ENCODE results near the gene SIL1.
"Not testable (repeated sequence)": the region's sequence is repeated elsewhere in the genome, so short reads cannot be mapped to it uniquely, and the experiment has no call there.

The SIL1 gene

DNA sequence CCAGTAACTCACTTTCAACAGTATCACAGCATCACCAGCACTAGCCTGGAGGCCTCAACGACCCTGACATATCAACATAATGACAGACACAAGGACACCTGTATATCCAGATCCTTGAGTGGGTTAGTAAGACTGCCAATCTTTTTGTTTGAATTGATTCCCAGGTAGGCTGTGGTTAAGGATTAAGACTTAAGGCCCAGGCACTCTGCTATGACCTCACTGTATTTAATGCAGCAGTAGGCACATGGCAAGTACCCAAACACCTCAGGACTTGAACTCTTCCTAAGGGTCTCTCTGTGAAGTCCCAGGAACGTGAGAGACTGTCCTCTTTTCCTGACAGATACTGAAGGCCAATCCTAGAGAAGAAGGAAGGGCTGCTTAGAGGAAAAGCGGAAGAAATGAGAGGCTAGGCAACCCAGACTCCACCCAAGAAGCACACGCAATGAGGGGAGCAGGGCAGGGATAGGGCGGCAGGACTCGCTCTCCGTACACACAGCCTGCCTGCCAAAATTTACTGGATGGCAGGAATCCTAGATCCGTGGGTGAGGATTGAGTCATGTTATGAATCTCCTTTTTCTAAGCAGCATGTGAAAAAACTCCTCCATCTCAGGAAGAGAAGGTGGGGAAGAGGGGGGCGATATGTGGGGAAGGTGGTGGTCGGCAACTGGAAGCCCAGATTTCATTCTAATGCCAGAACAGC, 93.4 kb downstream of the SIL1 start:
- FAIRE-seq, result no peak

DNA sequence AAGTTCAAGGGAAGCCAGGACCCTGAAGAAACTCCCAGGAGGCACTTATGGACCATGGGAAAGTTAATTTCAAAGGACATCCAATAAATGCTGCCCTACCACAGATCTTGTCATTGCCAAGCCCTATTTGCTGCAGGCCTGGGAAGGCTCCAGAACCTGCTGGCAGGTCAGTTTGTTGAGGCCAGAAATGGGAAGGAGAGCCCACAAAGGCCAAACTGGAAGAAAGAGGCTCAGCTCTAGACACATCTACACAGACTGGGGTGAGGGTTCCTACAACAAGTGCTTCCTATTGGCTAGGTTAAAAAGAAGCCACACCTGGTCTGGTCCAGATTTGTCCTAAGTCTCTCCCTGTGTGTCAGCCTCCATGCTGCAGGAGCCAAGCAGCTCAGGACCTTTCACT, 94.4 kb downstream of the SIL1 start:
- no peak for FAIRE-seq

DNA sequence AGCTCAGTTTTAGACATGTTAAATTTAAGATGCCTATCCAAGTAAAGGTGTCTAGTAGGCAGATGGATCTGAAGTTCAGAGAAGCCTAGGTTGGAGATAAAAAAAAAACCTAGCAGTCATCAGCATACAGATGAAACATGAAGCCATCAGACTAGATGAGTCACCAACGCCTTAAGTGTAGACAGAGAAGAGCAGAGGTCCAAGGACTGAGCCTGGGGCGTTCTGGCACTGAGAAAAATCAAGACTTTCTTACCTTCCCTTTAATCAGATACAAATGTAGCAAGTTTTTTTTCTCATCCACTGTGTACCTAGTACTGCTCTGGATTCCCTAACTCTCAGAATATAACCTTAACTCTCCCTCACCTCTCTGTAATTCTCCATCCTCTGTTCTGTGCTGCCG, 97.3 kb downstream of the SIL1 start:
- FAIRE-seq, result no peak

DNA sequence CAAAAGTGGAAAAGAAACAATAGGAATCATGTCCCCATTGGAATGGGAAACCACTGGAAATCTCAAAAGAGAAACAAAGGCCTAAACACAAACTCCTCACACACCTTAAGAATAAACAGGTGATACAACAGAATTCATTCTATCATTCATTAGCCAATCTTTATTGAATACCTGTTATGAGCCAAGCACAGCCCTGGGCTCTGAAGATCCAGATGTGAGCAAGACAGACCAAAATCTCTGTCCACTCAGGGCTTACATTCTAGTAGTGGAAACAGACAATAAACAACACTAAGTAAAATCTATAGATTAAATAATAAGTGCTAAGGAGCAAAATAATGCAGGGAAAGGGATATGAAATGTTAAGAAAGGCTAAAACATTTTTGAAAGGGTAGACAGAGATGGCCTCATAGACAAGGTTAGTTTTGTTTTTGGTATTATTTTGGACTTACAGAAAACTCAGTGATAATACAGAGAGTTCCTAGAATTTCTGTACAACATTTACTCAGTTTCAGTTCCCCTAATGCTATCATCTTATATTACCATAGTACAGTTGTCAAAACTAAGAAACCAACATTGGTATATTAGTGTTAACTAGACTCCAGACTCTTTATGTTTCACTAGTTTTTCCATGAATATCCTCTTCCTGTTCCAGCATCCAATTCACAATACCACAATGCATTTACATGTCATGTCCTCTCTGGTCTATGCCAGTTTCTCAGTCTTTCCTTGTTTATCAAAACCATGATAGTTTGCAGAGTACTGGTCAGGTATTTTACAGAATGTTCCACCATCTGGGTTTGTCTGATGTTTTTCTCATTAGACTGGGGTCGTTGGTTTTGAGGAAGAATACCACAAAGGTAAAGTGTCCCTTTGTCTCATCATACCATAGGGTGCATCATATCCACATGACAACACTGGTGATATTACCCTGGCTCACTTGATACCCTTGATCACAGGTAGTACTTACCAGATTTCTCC, 103.7 kb downstream of the SIL1 start:
- FAIRE-seq, result no peak

DNA sequence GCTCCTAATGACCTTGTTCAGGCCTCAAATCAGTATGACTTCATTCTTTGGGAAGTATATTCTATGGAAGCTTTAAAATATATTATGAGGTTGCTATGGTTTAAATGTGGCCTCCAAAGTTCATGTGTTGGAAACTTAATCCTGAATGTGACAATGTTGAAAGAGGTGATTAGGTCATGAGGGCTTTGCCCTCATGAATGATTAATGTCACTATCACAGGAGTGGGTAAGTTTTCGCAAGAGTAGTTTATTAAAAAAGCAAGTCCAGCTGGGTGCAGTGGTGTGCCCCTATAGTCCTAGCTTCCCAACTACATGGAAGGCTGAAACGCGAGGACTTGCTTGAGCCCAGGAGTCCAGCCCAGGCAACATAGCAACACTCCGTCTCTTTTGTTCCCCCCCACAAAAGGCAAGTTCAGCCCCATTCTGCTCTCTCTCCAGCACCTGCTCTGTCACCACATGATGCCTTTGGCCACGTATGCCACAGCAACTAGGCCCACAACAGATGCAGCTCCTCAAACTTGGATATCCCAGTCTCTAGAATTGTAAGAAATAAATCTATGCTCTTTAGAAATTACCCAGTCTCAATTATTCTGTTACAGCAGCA, 105.3 kb downstream of the SIL1 start:
- FAIRE-seq, result no peak

DNA sequence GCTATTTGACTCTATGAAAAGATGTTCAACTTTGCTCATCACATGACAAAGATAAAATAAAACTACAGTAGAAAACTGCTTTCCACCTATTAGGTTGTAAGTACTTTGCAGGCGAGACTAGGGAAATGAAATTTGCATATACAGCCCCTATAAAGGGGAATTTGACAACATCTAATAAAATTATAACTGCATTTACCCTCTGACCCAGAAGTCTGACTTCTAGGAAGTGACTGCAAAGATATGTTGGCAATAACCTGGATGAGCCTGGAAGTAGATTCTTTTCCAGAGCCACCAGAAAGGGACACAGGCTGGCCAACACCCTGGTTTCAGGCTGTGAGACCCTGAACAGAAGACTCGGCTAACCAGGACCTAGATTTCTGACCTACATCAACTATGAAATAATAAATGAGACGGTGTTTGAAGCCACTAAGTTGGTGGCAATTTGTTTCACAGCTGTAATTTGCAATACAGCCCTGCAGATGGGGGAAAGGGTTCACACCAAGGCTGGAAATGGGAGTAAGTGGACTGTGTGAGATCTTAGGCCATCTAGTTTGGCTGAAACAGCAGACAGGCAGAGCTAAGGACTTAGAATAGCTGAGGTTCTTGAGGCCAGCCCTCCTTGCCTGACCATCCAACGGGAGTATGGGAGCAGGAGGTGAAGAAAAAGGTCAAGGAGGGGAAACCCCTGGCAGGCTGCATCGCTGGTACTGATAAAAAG, 106.6 kb downstream of the SIL1 start:
- FAIRE-seq, result no peak

DNA sequence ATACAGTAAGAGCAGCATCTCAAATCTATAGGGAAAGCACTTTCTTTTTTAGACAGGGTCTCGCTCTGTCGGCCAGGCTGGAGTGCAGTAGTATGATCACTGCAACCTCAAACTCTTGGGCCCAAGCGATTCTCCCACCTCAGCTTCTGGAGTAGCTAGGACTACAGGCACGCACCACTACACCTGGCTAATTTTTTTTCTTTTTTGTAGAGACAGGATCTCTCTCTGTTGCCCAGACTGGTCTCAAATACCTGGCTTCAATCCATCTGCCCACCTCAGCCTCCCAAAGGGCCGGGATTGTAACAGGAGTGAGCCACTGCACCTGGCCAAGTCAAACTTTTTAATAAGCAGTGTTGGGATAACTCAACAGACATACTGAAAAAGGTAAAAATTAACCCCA, 107.6 kb downstream of the SIL1 start:
- no peak for FAIRE-seq

DNA sequence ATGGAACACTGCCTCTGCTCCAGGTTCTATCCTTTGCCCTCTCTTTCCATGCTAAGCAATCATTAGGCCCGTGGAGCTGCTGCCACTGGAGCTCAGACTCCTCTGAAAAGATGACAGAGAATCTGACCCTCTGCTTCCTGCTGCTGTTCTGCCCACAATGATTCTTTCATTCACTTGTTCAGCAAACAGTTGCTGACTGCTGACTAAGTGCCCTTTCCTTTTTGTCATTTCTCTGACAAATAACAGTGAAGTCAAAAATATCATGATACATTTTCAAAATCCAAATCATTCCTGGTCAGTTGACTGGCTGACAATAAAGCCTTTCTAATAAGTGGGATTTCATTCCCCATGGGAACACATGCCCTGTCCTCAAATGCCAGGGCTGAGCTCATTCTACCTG, 110.1 kb downstream of the SIL1 start:
- FAIRE-seq, result no peak

DNA sequence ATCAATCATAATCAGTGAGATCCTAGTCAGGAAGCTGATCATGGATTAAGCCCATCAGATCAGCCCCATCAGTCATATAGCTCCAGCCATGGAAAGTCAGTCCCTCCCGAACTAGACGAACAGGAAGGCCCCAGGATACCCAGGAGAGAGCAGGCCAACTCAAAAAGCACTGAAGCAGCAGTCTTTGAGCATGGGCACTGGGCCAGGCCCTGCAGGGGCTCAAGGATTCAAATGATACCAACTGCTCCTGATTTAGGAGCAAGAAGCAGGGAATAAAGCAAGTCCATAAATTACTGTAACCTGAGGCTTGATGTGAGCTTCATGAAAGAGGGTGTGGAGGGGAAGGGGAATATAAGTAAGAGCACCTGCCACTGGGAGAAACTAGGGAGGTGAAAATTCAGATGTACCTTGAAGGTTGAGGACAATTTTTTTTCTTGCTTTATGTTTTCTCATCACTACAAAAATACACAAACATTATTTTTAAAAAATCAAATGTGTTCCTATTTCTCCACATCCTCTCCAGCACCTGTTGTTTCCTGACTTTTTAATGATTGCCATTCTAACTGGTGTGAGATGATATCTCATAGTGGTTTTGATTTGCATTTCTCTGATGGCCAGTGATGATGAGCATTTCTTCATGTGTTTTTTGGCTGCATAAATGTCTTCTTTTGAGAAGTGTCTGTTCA, 115.2 kb downstream of the SIL1 start:
- no peak for FAIRE-seq

DNA sequence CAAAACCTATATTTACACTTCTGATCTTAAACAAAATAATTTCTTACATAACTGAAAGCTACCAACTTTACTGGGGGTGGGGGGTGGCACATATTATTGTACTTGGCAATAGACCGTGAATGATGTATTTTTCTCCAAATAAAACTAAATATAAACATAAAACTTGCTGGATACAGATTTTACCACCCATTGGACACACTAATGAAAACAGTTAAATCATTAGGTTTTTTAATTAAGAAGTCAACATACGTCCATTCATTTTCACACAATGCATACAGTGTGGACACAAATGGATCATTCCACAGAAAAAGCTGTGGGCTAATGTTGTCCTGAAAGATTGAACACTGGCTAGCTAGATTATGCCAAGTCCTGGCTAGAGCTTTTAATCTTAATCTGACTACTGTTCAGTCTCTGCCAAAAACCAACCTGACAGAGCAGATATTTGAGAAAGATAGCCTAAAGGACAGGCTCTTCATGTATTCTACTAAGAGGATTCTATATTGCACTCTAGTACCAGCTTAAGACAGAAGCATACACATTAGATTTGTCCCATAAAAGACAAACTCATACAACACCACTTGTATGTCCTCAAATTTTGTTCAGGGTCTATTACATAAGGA, 118.1 kb downstream of the SIL1 start:
- FAIRE-seq, result no peak

DNA sequence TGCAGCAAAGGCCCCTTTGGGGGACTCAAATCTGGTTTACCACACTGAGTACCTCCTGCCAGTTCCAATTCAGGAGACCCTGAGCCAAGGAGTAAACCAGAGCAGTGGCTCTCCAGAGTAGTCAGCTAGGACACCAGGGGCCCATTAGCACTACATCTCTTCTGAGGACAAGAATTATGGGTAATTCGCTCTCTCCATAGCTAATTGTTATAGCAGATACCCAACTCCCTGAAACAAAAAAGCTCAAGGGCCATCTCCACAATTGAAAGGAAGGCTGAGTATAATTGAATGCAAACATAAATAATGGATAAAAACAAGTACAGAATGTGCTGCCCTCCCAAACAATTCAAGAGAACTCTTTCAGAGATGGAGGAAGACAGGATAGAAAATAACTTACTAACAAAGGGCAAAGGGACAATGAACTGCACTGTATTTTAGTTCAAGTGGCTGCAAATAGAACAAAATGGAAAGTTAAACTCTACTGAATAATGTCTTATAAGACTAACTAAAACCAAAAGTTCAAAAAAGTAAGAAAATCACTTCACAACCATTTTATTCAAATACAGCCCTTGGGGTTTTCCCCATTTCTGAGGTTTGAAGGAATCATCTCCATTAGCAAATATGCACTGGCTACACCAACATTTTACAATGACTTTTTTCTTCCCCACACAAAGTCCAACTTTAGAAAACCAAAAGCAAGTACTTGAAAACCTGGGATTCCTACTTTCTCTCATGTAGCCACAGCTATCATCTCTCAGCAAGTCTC, 118.8 kb downstream of the SIL1 start:
- no peak for FAIRE-seq

DNA sequence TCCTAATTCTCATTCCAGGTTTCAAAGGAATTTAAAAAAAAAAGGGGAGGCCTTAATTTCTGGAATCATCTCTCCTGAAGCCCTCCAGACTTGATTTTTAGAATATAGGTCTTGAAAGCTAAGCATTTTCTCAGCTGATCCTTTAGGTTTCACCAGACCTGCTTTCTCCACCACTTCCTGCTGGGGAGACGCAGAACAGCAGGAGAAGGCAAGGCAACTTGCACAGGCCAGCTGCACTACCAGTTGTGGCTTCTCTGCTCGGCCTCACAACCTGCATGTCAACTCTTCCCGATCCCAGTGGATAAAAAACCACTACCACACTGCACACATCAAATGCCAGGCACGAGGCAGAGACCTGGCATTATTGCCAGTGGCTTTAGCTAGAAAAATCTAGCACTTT, 119.8 kb downstream of the SIL1 start:
- FAIRE-seq, result no peak

DNA sequence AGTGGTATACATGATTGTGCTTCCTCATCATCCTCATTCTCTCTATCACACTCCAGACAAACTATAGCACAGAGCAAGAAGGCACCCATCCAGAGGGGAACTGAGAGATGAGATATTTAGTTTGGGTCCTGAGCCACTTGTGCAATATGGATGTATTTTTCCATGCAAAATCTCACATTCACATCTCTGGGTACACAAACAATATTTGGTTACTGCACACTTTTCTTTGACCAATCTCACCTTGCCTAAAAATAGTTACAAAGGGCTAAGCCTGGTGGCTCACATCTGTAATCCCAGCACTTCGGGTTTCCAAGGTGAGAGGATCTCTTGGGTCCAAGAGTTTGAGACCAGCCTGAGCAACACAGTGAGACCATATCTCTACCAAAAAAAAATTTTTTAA, 120.3 kb downstream of the SIL1 start:
- FAIRE-seq, result no peak

DNA sequence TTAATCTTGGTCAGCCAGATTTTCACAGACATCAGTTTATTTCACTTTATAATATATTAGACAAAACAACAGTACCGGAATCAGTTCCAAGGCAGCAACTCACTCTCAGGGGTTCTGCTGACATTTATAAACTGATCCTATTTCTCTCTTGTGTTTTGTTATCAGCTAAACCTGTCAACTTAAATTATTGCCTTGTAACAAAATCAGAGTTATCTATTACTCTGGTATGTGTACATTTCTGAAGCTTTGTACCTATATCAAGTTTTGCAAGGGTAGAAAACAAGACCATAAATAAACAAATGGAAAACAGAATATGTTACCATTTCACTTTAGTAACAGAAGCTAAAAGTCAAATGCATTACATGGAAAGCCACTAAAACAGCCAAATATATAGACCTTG, 122.1 kb downstream of the SIL1 start:
- no peak for FAIRE-seq

DNA sequence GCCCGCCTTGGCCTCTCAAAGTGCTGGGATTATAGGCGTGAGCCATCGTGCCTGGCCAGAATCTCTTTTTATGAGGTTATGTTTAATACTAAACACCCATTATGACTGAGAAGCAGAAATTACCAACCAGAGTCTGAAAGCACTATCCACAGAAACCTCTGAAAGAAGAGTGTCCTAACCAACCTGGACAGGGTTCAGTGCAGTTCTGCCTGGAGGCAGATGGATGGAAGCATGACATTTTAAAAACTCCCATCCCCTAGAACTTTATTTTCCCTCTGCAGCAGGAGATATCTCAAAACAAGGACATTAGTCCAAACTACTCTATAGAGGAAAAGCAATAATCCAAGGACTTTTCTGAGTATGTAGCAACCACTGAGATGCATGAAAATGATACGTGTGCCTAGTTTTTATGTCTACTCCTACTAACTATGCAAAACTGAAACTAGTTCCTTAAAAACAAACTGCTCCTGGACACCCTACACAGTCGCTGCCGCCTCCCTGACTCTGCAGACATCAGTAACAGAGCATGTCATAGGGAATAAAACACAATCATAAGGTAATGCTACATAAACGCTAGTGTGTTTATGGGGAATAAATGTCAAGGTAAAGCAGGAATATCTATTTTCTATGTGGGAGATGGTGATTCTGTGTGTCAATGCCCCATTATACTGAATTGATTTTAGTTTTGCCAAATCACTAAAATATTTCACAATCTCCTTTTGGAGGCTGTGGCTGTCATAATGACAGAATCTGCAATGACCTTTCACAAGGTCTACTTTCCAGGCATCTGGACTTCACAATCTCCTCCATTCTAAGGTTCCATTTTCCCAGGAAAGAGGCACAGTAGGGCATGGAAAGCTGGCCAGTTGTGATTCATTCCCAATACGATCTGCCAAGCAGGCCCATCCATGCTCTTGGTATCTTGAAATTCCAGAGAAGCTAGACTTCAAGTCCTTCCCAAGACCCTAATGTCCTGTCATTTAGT, 122.8 kb downstream of the SIL1 start:
- FAIRE-seq, result no peak

DNA sequence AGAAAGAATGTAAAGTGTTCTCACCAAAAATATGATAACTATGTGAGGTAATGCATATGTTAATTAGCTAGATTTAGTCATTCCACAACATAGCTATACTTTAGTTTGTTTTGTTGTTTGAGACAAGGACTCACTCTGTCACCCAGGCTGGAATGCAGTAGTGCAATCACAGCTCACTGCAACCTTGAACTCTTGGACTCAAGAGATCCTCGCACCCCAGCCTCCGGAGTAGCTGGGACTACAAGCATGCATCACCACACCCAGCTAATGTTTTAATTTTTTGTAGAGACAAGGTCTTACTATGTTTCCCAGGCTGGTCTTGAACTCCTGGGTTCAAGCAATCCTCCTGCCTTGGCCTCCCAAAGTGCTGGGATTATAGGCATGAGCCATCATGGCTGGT, 124.2 kb downstream of the SIL1 start:
- not testable (repeated sequence) for FAIRE-seq

DNA sequence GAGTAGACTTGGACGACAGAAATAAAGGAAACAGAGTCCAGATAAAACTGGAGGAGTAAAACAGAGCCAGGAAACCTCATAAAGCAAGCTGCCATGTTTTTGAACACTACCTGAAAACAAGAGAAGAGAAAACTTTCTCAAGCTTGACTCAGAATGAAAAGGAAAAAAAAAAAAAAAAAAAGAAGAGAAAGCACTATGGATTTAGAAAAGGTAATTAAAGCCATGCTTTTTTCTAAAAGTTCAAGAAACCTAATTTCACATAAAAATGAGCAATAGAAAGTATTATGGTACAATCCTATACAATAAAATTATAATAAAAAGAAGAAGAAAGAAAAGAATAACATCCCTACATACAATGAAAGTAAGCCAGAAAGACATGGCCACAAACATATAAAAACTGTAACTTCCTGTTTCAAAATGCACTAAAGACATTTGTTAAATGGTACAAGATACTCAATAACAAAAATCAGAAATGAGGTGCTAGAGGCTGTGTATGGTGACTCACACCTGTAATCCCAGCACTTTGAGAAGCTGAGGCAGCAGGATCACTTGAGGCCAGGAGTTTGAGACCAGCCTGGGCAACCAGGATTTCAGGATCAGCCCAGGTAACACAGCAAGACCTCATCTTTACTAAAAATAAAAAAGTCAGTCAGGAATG, 129.5 kb downstream of the SIL1 start:
- no peak for FAIRE-seq

DNA sequence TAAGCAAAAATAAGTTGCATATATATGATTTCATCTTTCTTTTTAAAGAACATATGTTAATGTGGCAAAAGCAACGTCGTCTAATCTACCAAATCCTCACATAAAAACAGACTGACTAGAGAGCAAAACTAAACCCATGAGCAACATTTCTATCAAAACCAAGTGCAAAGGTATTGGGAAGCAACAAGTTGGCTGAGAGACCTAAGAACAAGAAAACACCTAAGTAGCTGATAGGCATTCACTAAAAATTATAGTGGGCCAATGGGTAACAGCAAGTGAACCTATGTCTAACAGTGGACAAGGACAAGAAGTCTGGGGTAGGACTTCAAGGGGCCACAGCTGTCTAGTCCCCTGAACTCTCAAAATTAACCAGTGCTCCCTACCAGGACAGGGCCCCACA, 130.1 kb downstream of the SIL1 start:
- no peak for FAIRE-seq

DNA sequence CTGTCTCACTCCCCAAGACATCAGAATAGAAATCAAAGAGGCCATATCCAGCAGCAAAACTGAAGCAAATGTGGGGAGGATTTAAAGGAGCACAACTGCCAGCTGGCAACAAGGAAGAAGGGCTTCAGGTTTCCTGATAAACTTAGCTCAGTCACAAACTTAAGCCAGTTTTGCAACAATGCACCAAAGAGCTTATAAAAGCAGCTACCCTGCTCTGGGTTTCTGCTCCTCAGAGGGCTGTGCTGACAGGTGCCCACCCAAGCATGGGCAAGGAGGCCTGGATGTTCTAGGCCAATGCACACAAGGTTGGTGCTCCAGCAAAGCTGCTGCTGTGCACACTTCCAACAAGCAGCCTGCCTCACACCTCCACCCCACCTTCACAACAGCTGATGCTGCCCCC, 132.9 kb downstream of the SIL1 start:
- no peak for FAIRE-seq
